GM12892 (cell line): ENCODE measurements around the gene PRODH2.

Experiments used
- POLR2A ChIP-seq: IDR thresholded peaks from 2 replicates; pipeline ENCODE4 v1.6.1; 2011; ENCODE audit warnings: low read depth, low read length, control low read depth
- POLR2AphosphoS5 ChIP-seq: IDR thresholded peaks from 2 replicates; pipeline ENCODE4 v1.6.1; 2011; ENCODE audit warnings: low read depth, low read length, control low read depth

DNA sequence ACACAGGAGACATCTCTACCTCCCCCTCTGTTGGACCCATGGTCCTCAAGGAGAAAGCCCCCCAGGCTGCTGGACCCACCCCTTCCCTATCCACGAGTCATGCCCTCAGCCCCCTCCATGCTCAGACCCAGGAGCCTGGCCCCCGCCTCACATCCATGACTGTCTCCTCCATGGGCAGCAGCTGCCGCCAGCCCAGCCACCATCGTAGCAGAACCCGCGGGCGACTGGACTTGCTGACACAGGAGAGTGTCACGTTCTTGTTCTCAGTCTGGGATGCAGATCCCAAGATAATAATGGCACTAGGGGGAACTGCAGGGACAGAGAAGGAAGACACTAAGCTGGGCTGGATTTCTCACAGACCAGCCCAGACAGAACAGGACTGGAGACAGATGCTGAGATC lies 35.8 kb upstream of the PRODH2 start:
- TF ChIP-seq POLR2A, result no peak
- TF ChIP-seq POLR2AphosphoS5, result no peak
